ENCODE data around the gene MFSD6. TPM values are rescaled to one million over a fixed set of nuclear protein-coding genes. Genes with fewer than 3 reads are reported as not detected.

The MFSD6 gene
- polyA plus RNA-seq, 1 donor from 2014 or later: 11.8 TPM

- Histone ChIP-seq H4K20me1 (ENCODE audit: insufficient read depth) (no peaks in the 10 kb centered on the region), H2AFZ (ENCODE audit: low read depth, low read length) (no peak overlapping the region), H3K4me3 (ENCODE audit: low read length) (no peak overlapping the region), H3F3A (ENCODE audit: insufficient read depth, low read length, poor library complexity, severe bottlenecking) (no peaks in the 10 kb centered on the region), H3K9ac (ENCODE audit: low read length) (no peak overlapping the region), H3K27me3 (ENCODE audit: insufficient read depth, low read depth, low read length) (no peaks in the 10 kb centered on the region), H3K9me2 (ENCODE audit: insufficient read depth, low read length) (no peaks in the 10 kb centered on the region), H3K36me3 (ENCODE audit: insufficient read depth, low read length) (peaks cover under 1% of the 10 kb centered on the region), H3K27ac (ENCODE audit: low read length) (no peak overlapping the region), H3K9me3 (ENCODE audit: low read length) (no peaks in the 10 kb centered on the region), H3K4me2 (ENCODE audit: low read length) (no peak overlapping the region), H3K79me2 (replicated peaks; ENCODE audit: insufficient read depth, low read length) (peaks cover 5% of the 10 kb centered on the region)
- TF ChIP-seq MXI1 (conservative IDR thresholded peaks at IDR 0.05; ENCODE audit: poor library complexity, severe bottlenecking) (no peak), EP300 (conservative IDR thresholded peaks at IDR 0.05; ENCODE audit: poor library complexity, severe bottlenecking) (no peak), TAF1 (IDR thresholded peaks at IDR 0.05; ENCODE audit: low read depth) (no peak), SMC3 (conservative IDR thresholded peaks at IDR 0.05; ENCODE audit: poor library complexity) (no peak), POLR2AphosphoS5 (IDR thresholded peaks at IDR 0.05) (no peak), RAD21 (conservative IDR thresholded peaks at IDR 0.05) (no peak), CTCF (IDR thresholded peaks at IDR 0.05; ENCODE audit: poor library complexity, severe bottlenecking) (no peak), EZH2 (IDR thresholded peaks at IDR 0.05; ENCODE audit: borderline replicate concordance, insufficient read depth, low read length, poor library complexity, severe bottlenecking) (no peak)
- TF ChIP-seq, protein P1, sequence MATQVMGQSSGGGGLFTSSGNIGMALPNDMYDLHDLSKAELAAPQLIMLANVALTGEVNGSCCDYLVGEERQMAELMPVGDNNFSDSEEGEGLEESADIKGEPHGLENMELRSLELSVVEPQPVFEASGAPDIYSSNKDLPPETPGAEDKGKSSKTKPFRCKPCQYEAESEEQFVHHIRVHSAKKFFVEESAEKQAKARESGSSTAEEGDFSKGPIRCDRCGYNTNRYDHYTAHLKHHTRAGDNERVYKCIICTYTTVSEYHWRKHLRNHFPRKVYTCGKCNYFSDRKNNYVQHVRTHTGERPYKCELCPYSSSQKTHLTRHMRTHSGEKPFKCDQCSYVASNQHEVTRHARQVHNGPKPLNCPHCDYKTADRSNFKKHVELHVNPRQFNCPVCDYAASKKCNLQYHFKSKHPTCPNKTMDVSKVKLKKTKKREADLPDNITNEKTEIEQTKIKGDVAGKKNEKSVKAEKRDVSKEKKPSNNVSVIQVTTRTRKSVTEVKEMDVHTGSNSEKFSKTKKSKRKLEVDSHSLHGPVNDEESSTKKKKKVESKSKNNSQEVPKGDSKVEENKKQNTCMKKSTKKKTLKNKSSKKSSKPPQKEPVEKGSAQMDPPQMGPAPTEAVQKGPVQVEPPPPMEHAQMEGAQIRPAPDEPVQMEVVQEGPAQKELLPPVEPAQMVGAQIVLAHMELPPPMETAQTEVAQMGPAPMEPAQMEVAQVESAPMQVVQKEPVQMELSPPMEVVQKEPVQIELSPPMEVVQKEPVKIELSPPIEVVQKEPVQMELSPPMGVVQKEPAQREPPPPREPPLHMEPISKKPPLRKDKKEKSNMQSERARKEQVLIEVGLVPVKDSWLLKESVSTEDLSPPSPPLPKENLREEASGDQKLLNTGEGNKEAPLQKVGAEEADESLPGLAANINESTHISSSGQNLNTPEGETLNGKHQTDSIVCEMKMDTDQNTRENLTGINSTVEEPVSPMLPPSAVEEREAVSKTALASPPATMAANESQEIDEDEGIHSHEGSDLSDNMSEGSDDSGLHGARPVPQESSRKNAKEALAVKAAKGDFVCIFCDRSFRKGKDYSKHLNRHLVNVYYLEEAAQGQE (IDR thresholded peaks at IDR 0.05; ENCODE audit: borderline replicate concordance): no peak
Observed at GRCh38 chr2:190443778-190444481, 35.8 kb downstream of the MFSD6 start.

- H3K9ac ChIP-seq (ENCODE audit: low read length): no peak overlapping the region
- H3K9me2 ChIP-seq (ENCODE audit: insufficient read depth, low read length): no peaks in the 10 kb centered on the region
- H4K20me1 ChIP-seq (ENCODE audit: insufficient read depth): no peaks in the 10 kb centered on the region
- no peak overlapping the region for H3K4me2 ChIP-seq (ENCODE audit: low read length)
- no peaks in the 10 kb centered on the region for H3K79me2 ChIP-seq (replicated peaks; ENCODE audit: insufficient read depth, low read length)
- no peak overlapping the region for H3K4me3 ChIP-seq (ENCODE audit: low read length)
- no peaks in the 10 kb centered on the region for H3K27me3 ChIP-seq (ENCODE audit: insufficient read depth, low read depth, low read length)
- TF ChIP-seq SMC3 (conservative IDR thresholded peaks at IDR 0.05; ENCODE audit: poor library complexity): no peak
- no peak overlapping the region for H3K27ac ChIP-seq (ENCODE audit: low read length)
- no peak overlapping the region for H2AFZ ChIP-seq (ENCODE audit: low read depth, low read length)
- no peaks in the 10 kb centered on the region for H3K9me3 ChIP-seq (ENCODE audit: low read length)
- H3F3A ChIP-seq (ENCODE audit: insufficient read depth, low read length, poor library complexity, severe bottlenecking): no peaks in the 10 kb centered on the region
- H3K36me3 ChIP-seq (ENCODE audit: insufficient read depth, low read length): no peaks in the 10 kb centered on the region
Observed at GRCh38 chr2:190444976-190445375, 36.8 kb downstream of the MFSD6 start.

Measured in neural cell (in vitro differentiated cells).